Measurements from ENCODE around the gene CHN2.
A peak's percentile ranks its signal among the peaks of the same experiment; 100 is the strongest.
"Not testable (repeated sequence)": the region's sequence is repeated elsewhere in the genome, so short reads cannot be mapped to it uniquely, and the experiment has no call there.

The CHN2 gene

DNA sequence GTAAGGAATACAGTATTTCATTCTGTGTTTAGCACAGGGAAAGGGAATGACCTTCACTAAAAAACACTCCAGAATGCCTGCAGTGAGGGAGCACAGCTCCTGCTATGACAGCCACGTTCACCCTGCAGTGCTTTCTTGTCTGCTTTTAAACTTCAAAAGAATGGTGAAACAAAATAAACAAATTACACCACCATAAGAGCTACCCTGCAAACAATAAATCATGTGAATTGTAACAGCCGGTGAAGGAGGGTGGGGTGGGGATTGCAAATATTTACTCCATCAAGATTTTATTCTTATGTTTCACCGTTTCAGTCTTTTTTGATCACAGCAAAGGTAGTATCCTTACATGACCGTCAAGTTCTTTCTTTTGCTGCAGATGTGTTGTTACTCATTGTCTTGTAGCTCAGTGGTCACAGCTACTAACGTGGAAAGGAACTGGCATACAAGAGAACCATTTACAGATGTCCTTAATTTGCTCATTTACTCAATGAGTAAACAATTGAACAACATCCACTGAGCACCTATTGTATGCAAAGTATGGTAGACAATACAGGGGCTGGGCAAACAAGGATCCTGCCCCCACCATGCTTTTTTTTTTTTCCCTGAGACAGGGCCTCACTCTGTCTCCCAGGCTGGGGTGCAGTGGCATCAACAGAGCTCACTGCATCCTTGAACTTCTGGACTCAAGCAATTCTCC, 4.1 kb upstream of the CHN2 start:
- peak; percentile 58 for DNase-seq

DNA sequence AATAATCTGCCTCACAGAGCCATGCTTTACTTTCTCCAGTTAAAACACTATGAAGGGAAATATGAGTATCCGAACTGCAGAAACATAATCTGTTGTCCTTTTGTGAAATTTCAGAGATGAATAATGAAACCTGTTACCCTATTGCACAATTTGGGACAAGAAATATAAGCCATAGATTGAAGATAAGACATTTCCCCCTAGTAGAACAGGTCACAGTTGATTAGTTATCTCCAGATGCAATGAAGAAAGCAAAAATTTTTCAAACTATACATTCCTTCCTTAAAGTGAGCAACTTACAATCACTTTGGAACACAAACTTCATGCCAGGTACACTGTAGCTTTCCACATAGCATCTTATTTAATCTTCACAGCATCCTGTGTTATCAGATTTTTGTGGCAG, 2.3 kb upstream of the CHN2 start:
- no peak for DNase-seq

DNA sequence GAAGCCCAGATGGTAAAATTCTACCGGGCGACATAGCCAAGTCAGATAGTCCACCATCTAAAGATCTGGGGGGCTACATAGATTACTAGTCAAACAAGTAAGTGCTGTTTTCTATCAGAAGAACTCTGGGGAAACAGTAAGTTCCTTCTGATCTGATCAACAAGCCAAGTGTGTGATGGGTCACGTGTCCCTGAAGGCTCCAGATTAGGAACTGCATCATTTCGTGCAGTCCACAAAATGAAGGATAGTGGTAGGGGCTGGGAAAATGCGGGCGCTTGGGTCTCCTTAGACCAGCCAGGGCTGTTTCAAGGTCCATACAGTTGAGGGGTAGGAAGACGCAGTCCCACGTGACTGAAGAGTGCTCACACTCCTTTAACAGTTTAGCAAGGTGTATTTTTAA, 1.8 kb upstream of the CHN2 start:
- DNase-seq = no peak

DNA sequence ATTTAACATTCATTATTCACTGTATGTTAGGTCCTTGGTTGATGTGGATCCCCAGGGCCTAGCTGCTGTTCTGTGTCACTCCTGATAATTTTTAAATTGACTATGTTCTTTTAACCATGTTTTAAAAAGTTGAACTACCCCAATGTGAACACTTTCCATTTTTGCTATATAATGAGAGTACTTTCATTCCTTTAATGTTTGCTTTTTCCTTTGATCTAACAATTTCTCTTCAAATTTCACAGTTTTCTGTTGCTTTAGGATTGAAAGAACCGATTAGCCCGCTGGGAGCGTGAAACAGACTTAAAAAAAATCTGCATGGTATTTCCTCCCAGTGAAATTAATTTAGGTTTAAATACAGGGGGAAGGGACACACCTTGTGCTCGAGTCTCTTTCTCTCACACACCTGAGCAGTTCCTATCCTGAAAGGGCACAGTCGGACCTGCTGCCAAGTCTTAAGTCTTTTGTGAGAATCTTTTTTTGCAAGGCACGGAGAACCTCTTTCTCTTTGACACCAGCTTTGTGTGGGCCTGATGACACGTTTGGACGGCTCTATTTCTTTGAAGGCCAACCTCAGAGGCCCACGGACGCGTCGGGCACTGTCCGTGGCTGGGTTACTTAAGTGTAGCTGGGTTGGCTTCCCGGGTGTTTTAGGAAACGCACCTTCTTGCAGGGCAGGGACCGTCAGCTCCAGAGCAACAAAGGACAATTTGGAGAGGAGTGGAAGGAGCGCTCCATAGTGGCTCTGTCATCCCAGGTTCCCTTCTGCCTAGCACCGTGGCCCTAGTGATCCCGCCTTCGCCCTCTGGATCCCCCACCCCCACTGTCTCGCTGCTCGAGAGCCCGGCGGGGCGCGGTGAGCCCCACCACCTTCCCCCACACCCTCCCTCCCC, 1.0 kb upstream of the CHN2 start:
- no peak for DNase-seq

DNA sequence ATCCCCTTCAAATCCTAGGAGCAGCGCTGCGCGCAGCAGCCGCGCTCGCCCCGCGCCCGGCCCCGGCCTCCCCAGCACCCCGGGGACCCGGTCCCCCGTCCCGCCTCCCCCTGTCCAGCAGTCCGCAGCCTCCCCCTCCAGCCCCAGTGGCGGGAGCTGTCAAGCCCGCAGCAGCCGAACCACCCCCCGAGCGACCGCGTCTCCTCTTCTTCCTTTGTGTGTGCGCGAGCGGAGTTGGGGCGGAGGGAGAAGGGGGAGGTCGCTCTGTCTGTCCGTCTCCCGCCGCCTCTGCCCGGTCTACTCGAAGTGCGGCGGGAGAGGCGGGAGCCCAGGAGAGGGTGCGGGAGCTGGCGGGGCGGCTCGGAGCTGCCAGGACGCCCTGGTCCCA, 375 bp upstream of the CHN2 start:
- peak; percentile 40 for DNase-seq

DNA sequence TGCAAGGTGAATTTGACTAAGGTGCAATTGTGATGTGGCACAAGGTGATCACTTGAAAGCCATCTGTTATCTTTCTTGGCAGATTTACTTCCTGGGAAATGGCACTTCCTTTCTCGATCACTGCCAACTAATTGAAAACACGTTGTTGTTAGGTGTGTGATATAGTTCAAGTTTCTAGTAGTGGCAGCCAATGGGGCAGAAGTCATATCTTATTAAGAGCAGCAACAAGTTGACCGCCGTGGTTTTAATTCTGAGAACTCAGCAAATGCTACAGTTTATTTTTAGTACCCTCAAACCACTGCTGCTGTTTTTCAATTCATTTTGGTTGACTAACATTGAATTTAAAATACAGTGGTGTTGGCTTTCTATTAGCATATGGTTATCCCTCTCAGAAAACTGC, 1.6 kb downstream of the CHN2 start:
- DNase-seq = no peak

DNA sequence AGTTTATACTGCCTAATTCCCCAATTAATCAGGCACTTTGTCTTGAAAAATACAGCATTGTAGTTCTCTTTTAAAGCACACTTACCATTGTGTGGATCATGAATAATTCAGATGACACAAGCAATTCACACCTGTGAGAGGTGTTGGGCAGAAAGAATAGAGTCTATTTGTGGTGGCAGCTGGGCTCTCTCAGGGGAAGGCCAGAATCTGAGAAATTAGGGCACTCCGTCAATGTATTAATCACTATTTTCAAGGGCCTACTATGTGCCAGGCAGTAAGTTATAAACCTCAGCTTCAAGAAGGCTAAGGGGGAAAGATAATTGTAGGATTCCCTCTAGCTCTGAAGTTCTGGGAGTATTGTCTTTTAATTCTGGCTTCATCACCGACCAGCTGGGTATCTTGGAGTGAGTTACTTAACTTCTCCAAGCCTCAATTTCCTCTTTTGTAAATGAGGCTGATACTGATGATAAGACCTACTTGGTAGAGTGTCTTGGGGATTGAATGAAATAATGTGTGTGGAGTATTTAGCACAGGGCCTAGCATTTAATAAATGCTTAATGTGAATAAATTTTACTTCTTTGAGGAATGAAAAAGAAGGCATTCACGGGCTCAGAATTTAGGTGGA, 2.5 kb downstream of the CHN2 start:
- DNase-seq = no peak

DNA sequence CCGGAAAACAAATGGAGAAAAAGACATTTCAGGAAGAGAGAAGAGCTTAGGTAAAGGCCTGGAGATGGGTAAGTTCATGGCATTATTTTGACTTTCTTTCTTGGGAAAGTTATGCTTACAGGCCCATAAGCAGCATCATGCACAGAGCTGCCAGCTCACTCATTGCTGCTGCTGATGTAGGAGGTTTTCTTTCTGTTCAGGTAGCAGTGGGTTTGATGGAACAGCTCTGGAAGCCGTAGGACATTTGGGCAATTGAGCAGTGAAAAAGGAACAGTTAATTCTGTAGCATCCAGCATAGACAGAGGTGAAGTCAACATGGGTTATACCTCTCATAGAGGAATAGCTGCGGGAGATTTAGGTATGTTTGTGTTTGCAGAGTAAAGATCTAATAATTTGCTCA, 3.3 kb downstream of the CHN2 start:
- no peak for DNase-seq

DNA sequence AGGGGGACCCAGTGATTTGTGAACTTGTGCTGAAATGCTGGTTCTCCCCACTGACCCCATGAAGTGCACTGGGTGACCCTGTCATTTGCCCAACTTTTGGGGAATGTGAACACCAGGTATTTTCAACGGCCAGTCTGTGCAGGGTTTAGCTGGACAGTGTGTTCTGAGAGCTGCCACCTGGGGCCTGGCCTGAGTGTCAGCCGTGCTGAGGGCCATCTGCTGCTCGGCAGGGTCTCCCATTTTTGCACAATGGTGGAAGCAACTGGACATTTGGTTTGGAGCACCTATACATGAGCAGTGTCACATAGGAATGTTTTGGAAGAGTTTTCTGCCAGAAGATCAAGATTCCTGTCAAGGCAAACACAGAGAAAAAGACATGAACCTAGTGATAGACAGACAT, 5.2 kb downstream of the CHN2 start:
- no peak for DNase-seq

DNA sequence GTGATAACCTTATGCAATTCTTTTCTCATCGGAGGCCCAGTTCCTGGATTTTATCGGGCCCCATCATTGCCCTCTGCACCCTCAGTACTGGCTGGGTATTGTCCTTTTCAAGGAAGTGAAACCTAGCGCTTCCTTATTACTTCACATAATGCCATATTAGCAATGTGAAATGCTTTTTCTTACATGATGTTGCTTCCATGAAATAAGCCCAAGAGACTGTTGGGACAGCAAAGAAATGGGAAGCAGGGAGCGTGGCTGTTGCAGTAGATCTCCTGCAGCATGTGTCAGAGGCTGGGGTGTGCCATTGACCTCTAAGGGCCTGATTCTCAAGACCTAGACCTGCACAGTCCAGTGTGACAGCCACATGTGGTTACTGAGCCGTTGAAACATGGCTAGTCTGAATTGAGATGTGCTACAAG, 8.1 kb downstream of the CHN2 start:
- DNase-seq = no peak

DNA sequence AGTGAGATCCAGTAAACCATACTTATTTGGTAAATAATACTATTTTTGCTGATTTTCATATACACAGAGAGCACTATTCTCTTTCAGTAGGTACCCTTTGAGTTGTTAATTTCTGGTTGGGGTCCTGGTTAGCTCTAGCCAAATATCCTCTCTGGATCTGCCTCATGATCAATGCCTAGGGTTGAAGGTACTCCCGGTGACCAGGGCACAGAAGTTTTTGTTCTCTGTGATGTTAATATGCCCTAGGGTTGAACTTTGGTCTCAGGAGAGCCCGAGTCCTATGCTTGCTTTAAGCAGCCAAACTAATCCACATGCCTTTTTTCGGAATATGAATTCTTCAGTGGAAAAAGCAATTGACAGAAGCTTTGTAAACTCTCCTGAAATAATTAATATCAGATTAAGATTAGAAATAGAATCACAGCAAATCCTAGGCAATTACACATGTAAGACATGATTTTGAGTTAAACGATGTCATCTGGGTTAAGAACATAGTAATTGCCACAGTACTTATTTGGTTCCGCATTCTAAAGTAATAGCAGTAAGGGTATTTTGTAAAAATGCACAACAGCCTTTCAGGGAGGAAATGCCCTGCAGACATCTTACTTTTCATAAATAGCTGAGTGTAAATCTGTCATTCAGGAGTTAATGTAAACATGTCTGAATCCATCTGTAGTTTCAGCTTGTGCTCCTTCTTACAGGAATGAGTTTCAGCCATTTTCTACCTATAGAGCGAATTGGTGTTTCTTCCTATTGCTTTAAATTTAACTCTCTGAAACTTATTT, 10.1 kb downstream of the CHN2 start:
- DNase-seq = no peak

DNA sequence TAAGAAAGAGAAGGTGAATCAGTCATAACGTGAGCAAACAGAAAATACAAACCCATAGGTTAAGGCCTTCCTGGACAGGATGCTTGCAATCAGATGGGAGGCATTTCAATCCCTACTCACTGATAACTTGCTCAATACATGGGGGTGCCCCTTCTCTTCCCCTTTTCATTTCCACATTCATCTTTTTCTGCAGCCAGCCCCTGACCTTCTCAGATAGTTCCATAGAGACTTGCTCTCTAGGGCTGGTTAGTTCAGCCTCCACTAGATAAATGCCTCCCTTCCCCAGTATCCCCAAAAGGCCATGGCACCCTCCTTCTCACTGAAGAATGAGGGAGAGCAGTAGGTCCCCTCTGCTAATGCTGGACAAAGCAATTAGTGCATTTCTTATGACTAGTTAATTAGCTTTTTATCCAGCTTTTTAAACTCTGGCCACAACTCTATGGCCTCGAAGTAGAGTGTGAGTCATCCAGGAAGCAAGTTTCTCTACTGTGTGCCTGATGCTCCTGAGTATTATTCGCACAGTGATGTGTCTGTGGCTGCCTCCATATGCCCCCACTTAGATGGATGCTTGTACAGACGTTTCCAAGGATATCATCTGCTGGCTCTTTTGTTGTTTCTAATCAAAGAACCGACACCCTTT, 12.7 kb downstream of the CHN2 start:
- DNase-seq = no peak

DNA sequence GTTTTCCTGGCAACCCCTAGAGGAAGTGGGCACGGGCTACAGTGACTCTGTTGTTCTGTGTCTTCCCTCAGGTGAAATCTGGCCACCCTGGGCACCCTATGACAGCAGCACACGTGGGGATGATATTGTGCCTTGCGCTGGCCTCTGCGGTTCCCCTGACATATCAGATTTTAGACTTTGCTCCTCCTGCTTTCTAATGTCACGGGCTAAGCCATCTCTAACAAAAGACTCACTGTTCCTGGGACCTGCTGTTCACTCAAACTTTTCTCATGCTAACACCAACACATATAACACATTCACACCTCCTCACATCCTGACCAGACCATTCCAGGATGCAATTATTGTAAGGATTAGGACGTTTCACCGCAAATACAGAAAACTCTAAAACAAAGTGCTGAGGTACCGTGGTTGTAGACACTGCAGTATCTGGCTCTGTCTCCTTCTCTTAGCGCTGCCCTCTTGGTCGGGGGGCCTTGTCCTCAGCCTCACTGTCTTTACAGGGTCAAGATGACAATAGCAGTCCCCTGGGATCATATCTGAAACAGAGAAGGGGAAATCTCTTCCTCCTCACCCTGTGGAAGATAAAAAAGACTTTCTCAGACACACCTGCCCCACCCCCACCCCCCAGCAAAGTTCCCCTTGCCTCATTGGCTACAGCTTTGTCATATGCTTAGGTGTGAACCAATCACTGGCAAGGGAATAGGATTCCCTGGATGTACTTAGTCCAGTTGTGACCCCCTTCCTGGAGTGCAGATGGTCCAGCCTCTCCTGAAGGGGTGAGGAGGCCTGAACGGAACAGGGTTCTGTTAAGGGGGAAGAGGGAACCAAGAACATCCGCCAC, 14.1 kb downstream of the CHN2 start:
- DNase-seq = no peak

DNA sequence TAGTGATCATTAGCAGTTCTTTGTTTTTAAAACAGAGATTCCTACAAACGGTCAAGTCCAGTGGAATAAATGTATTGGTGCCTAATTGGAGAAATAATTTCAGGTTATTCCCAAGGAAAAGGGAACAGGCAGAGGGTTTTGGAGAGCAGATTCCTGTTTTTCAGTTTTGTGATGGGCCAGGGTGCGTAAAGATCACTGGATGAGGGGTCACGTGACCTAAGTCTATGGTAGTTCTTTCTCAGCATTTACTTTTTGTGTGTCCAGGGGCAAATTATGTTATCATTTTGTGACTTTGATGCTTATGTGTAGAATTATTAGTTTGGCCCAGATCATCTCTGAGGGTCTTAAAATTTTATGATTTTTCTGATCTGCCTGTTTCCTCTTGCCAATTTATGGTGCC, 15.2 kb downstream of the CHN2 start:
- DNase-seq = no peak

DNA sequence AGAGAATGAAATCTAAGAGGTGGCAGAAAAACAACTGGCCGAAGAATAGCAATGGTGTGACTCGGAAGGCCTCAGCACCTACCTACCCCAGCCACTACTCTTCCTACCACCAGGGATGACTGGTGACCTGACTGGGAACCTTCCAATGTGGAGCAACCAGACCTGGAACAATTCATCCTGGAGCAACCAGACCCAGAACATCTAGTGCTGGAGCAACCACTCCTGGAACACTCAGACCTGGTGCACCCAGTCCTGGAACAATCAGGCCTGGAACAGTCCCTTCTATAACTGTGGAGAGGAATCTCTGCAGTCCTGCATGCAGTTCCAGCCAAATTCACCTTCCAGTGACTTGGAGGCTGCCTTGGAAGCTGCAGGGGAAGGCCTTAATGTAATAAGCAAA, 18.2 kb downstream of the CHN2 start:
- not testable (repeated sequence) for DNase-seq

DNA sequence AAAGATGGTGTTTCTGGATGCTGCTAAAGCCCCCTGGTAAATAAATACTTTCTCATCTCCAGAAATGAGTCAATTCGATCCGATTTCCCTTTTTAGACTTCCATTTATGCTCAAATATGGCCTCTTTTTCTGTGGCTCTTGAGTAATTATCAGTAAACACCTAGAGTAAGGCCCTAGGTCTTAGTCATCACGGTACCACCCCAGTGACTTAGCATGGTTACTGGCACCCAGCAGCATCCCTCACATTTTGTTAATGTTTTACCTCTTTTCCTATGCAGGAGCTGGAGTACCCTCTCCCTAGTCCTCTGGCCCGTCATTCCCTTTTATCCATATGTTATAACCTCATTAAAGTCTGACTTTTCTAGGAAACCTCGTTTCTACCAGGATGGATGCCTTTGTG, 19.5 kb downstream of the CHN2 start:
- DNase-seq = no peak

DNA sequence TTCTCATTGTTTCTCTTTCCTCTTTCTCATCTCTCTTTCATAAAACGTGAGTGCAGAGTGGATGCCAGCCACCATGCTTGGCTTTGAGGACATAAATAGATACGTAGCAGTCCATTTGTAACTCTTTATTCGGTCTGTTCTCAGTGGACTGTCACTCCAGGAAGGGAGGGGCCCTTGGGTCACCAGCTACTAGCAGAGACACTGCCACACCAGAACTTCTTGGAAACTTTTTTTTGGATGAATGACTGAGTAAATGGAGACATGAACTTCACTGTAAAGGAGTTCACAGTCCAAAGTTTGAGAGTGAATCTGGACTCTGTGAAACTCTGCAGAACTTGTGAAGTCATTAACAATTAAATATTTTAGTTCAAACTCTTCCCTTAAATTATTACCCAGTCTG, 20.2 kb downstream of the CHN2 start:
- DNase-seq = no peak

DNA sequence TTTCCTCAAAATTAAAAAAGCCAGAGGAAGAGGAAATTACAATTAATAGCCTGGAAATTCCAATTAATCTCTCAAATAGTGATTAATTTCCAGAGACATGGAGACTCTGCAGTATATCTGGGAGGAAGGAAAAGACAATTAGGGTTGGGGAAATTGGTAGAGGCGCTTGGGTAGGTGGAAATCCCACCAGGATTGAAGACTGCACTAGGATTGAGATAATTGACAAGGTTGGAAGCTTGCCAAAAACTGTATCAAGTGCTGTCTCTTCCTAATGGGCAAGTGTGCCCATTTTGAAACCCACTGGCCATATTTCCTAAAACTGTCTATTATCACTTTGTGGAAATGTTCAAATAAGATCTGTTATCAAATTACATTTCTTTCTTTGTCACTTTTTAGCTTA, 21.6 kb downstream of the CHN2 start:
- DNase-seq = peak; percentile 44

DNA sequence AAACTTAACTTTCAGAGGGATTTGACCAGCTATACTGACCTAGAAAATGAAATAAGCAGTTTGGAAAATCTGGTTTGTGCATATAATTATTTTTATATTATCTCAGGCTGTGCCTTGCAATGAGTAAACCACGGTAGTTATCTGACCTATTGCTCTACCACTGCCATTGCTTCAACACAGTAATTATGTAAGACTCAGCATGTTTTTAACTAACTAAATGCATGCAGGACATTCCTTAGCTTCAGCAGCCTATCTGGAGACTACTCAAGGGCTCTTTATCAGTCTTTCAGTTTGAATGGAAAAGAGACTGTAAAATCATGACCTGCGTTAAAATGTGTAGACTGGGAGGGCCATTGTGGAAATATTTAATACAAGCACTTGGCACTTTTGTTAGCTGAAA, 22.5 kb downstream of the CHN2 start:
- DNase-seq = no peak

DNA sequence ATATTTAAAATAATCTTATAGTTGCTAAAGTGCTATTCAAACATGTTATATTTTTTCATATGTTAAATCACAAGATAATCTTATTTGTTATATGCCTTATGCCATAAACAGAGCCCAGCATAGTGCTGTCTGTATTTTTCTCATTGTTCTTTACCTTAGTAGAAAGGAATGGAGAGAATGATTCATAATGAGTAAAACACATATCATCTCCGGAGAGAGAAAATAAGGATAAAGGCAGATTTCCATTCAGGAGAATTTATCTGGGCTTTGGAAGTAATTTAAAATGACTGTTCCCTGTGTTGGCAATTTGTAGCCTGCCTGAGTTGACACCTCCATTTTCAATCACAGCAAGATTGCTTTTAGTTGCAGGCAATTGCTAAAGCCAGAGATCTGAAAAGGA, 30.2 kb downstream of the CHN2 start:
- DNase-seq = no peak

DNA sequence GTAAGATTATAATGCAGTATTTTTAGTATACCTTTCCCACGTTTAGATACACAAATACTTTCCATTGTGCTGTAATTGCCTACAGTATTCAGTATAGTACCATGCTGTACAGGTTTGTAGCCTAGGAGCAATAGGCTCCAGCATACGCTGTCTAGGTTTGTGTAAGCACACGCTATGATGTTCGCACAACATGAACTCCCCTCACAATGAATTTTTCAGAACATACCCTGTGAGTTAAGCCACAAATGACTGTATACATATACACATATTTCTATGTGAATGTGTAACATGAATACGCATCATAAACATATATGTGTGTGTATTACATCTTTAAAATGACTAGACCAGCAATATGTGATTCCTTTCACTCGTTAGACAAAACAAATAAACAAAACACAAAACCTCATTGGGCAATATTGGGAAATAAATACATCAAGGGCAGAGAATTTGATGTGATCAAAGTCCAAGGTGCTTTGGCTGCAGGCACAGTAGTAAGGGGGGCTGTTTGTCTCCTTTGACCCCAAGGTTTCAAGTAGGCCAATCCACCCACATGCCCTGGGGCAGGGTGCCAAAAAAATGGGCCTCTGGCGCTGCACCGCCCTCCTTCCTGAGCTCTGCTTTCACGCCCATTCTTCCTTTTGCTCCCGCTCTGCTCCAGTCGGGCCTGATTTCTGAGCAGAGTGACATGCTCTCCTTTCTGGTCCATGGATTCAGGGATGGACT, 33.9 kb downstream of the CHN2 start:
- no peak for DNase-seq
